Endothelial cell of umbilical vein (primary cell): ENCODE results near the gene LTBP2. TPM values are rescaled to one million over a fixed set of nuclear protein-coding genes. Genes with fewer than 3 reads are reported as not detected.

Source experiments
- BruUV-seq: library from RNA; stranded (reverse); fragments of 400-500 nt; replicated peaks from 2 replicates; lab custom pipeline; 2021; lab: Mats Ljungman, UMichigan
- CTCF ChIA-PET: fragments of 300-600, 350-600 bp; sonication (Branson Sonifier 250); formaldehyde crosslinking; loops from one replicate; lab custom pipeline; 2021; ENCODE audit warnings: antibody characterized with exemption, inconsistent platforms; lab: Charles Lee
- POLR2A ChIA-PET: fragments of 300-600, 350-600 bp; sonication (Branson Sonifier 250); formaldehyde crosslinking; loops from one replicate; lab custom pipeline; 2021; ENCODE audit warnings: antibody characterized with exemption, inconsistent platforms; lab: Charles Lee
- DNase-seq: peaks from one replicate; pipeline ENCODE4 v3.0.0-alpha.2; 2011; ENCODE audit warnings: low read depth, low spot score
- FAIRE-seq: peaks from 2 replicates; lab custom pipeline; 2011; peaks lifted over from hg19 to GRCh38; lab: Jason Lieb, UNC
- H2AFZ ChIP-seq: 2 replicates; pipeline ENCODE4 v1.6.0; 2012; ENCODE audit warnings: low read depth, low read length, control low read depth, inconsistent platforms
- H3K27ac ChIP-seq: 2 replicates; pipeline ENCODE4 v1.5.1; 2011; ENCODE audit warnings: low read depth, mild to moderate bottlenecking, control low read depth, low read length, moderate library complexity; ENCODE audit not compliant: insufficient read depth
- H3K27me3 ChIP-seq, 2 experiments: 2 replicates each; pipeline versions ENCODE4 v1.6.0 to v1.6.1; 2011; ENCODE audit warnings: low read length in 2 of 2, mixed read lengths in 1 of 2; ENCODE audit not compliant: control insufficient read depth in 2 of 2, insufficient read depth in 2 of 2
- H3K36me3 ChIP-seq, 2 experiments: 2 replicates in 1 of 2; 3 replicates in 1 of 2; pipeline ENCODE4 v1.5.1; 2011; ENCODE audit warnings: low read length in 2 of 2, mild to moderate bottlenecking in 1 of 2, moderate library complexity in 1 of 2; ENCODE audit not compliant: control insufficient read depth in 2 of 2, insufficient read depth in 2 of 2; ENCODE audit errors: extremely low read depth in 1 of 2
- H3K4me1 ChIP-seq: 3 replicates; pipeline ENCODE4 v1.5.1; 2011; ENCODE audit warnings: mild to moderate bottlenecking, low read length; ENCODE audit not compliant: control insufficient read depth, insufficient read depth; ENCODE audit errors: extremely low read depth
- H3K4me2 ChIP-seq: 2 replicates; pipeline ENCODE4 v1.6.1; 2011; ENCODE audit warnings: low read length, control low read depth, mixed read lengths; ENCODE audit not compliant: insufficient read depth
- H3K4me3 ChIP-seq, 3 experiments: fragments of 200-600 bp in 1 of 3; sonication (generic), shearing (Covaris generic) in 1 of 3; replicated peaks in 1 of 3; 2 replicates each; pipeline ENCODE4 v1.5.1; 2011 to 2016; ENCODE audit warnings: control low read depth in 3 of 3, low read length in 3 of 3, mild to moderate bottlenecking in 2 of 3, inconsistent platforms in 1 of 3, low read depth in 1 of 3, moderate library complexity in 1 of 3; ENCODE audit not compliant: insufficient read depth in 1 of 3
- H3K79me2 ChIP-seq: 2 replicates; pipeline ENCODE4 v1.6.0; 2012; ENCODE audit warnings: low read length, inconsistent platforms; ENCODE audit not compliant: control insufficient read depth, insufficient read depth
- H3K9ac ChIP-seq: replicated peaks from 2 replicates; pipeline ENCODE3; 2011; ENCODE audit warnings: low read length, control low read depth; ENCODE audit not compliant: insufficient read depth; ENCODE audit errors: extremely low read depth
- H3K9me1 ChIP-seq: replicated peaks from 3 replicates; pipeline ENCODE4 v1.6.0; 2011; ENCODE audit warnings: mild to moderate bottlenecking, low read length; ENCODE audit not compliant: control insufficient read depth, insufficient read depth; ENCODE audit errors: extremely low read depth
- H3K9me3 ChIP-seq: replicated peaks from 2 replicates; pipeline ENCODE4 v1.5.1; 2012; ENCODE audit warnings: low read length, inconsistent platforms; ENCODE audit not compliant: control insufficient read depth, insufficient read depth
- H4K20me1 ChIP-seq: replicated peaks from 2 replicates; pipeline ENCODE3; 2011; ENCODE audit warnings: mild to moderate bottlenecking, low read length; ENCODE audit not compliant: control insufficient read depth, insufficient read depth; ENCODE audit errors: extremely low read depth
- EZH2 ChIP-seq: IDR thresholded peaks from 2 replicates; pipeline ENCODE4 v1.6.1; 2012; ENCODE audit warnings: borderline replicate concordance, low read depth, mild to moderate bottlenecking, moderate library complexity, low read length, inconsistent platforms; ENCODE audit not compliant: severe bottlenecking
- FOS ChIP-seq: IDR thresholded peaks from 2 replicates; pipeline ENCODE4 v1.6.1; 2011; ENCODE audit warnings: mild to moderate bottlenecking, low read length, moderate library complexity, borderline replicate concordance; ENCODE audit not compliant: insufficient read depth
- GATA2 ChIP-seq: IDR thresholded peaks from 2 replicates; pipeline ENCODE4 v1.7.0; 2011; ENCODE audit warnings: low read depth, mild to moderate bottlenecking, moderate library complexity, mixed read lengths, low read length; ENCODE audit not compliant: insufficient read length, insufficient read depth
- JUN ChIP-seq: IDR thresholded peaks from 2 replicates; pipeline ENCODE4 v1.6.1; 2011; ENCODE audit warnings: borderline replicate concordance, low read depth; ENCODE audit not compliant: insufficient read length, insufficient read depth
- MYC ChIP-seq: IDR thresholded peaks from one replicate; pipeline ENCODE4 v1.6.1; 2011; ENCODE audit warnings: mild to moderate bottlenecking, low read depth, low read length
- dilution Hi-C: fragments of 300-500 bp; cut with MboI; formaldehyde crosslinking; loops from one replicate; pipeline ENCODE4 v1.15.0; 2019; ENCODE audit warnings: low sequenced_read_pairs; ENCODE audit not compliant: extremely low pct_ligation_motif_present
- intact Hi-C: fragments of 100-400 bp; cut with micrococcal nuclease; formaldehyde crosslinking; loops from one replicate; pipeline ENCODE4 v1.10.0; 2022
- polyA plus RNA-seq, 4 experiments: library from polyadenylated mRNA; depleted of rRNA in 3 of 4; stranded (reverse) in 3 of 4; unstranded in 1 of 4; fragments of >200 nt; gene quantifications; 2 replicates each; pipeline versions ENCODE4 v1.2.1 to v1.2.3, GENCODE V29; 2011 to 2012; ENCODE audit warnings: missing spikeins in 1 of 4
- total RNA-seq: library from RNA; stranded (reverse); gene quantifications from 2 replicates; pipeline ENCODE4 v1.2.3, GENCODE V29; 2021
- TF ChIP-seq, protein P1 (sequence below): IDR thresholded peaks from 2 replicates; pipeline ENCODE4 v1.6.1; 2011; ENCODE audit not compliant: insufficient read depth, insufficient read length
- TF ChIP-seq, protein P2 (sequence below), 2 donors: IDR thresholded peaks; 1 replicate in 1 of 2; 2 replicates in 1 of 2; pipeline ENCODE4 v1.5.1; 2011; ENCODE audit warnings: low read length in 2 of 2, mild to moderate bottlenecking in 2 of 2, moderate library complexity in 2 of 2, control low read depth in 1 of 2, inconsistent platforms in 1 of 2, low read depth in 1 of 2; ENCODE audit not compliant: insufficient read depth in 1 of 2; ENCODE audit errors: extremely low read depth in 1 of 2

The LTBP2 gene
- total and polyA plus RNA-seq, 2 donors (not counting 3 experiments of a cell fraction or from before 2014, with no cell fraction given) = 209 to 268 TPM

DNA sequence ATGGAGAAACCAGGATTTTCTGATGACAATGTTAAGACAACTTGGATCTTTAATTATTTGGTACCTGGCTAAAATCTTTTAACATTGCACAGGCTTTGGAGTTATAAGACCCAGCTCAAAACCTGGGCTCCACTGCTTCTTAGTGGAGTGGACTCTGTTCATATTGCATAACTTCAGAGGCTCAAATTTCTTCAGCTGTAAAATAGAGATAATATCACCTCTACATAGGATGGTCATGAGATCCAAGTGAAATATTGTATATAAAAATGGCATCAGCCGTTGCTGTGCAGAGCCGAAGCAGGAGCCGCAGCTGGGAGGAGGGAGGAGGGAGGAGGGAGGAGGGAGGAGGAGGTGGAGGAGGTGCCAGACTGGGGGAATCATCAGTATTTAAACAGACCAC, 129.5 kb downstream of the LTBP2 start:
- Histone ChIP-seq H2AFZ (no peak overlapping the region), H3K4me3 (no peak overlapping the region), H3K4me1 (peaks cover 26% of the 10 kb centered on the region), H3K4me2 (no peak overlapping the region), H3K27ac (no peak overlapping the region), H4K20me1 (no peaks in the 10 kb centered on the region), H3K9me1 (no peaks in the 10 kb centered on the region), H3K27me3 (no peaks in the 10 kb centered on the region), H3K9ac (no peak overlapping the region), H3K36me3 (peaks cover 12 to 20% of the 10 kb centered on the region in 2 experiments), H3K9me3 (no peaks in the 10 kb centered on the region), H3K79me2 (peaks cover 6% of the 10 kb centered on the region)
- no peak for TF ChIP-seq GATA2
- no peak for TF ChIP-seq MYC
- TF ChIP-seq, protein P1, sequence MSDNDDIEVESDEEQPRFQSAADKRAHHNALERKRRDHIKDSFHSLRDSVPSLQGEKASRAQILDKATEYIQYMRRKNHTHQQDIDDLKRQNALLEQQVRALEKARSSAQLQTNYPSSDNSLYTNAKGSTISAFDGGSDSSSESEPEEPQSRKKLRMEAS = no peak
- TF ChIP-seq, protein P2, sequence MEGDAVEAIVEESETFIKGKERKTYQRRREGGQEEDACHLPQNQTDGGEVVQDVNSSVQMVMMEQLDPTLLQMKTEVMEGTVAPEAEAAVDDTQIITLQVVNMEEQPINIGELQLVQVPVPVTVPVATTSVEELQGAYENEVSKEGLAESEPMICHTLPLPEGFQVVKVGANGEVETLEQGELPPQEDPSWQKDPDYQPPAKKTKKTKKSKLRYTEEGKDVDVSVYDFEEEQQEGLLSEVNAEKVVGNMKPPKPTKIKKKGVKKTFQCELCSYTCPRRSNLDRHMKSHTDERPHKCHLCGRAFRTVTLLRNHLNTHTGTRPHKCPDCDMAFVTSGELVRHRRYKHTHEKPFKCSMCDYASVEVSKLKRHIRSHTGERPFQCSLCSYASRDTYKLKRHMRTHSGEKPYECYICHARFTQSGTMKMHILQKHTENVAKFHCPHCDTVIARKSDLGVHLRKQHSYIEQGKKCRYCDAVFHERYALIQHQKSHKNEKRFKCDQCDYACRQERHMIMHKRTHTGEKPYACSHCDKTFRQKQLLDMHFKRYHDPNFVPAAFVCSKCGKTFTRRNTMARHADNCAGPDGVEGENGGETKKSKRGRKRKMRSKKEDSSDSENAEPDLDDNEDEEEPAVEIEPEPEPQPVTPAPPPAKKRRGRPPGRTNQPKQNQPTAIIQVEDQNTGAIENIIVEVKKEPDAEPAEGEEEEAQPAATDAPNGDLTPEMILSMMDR (IDR thresholded peaks at IDR 0.05; ENCODE audit: extremely low read depth in 1 of 2, insufficient read depth in 1 of 2, low read depth in 1 of 2, low read length in 2 of 2) = no peak
- TF ChIP-seq JUN = no peak
- TF ChIP-seq EZH2 = no peak
- no peak for TF ChIP-seq FOS
- BruUV-seq = no TSS peak
- DNase-seq (no peak), FAIRE-seq (no peak)
- intact Hi-C loops = no loop called here
- ChIA-PET CTCF (interaction anchor here (1.2 kb wide), 1 partner anchor 8 kb away, joined by 3 read pairs; no protein-coding TSS in a partner anchor), POLR2A (no interaction called here)
- dilution Hi-C loops = no loop called here
